Measurements from ENCODE around the gene C1orf50. TPM values are rescaled to one million over a fixed set of nuclear protein-coding genes. Genes with fewer than 3 reads are reported as not detected.
A peak's percentile ranks its signal among the peaks of the same experiment; 100 is the strongest.

Gene C1orf50
- total RNA-seq, 1 experiment from 2014 or later: 5.1 TPM

DNA sequence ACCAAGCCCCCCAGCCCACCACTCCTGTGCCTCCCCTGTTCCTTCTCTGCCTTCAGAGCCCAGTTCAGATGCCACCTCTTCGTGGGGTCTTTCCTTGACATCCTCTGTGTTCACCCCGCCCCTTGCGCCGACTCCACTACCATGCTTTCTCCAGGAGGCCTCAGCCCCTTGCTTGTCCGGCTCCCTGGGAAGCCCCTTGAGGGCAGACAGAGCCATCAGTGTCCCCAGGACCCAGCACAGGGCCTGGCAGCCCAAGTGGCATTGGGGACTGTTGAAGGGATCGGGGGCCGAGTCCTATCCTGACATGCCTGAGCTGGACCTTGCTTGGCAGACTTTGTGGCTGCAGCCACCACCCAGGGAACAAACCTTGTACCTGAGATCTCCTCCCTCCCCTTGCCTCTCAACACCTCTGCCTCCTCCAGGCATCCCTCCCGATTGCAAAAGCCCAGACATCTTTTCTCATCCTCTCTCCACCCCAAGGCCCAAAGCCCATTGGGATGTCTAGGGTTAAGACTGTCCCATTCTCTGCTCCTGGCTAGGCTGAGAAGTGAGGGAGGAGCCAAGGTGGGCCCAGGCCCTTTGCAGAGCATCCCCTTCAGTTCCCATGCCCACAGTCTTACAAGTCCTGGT is 30.4 kb upstream of the C1orf50 start:
- TF ChIP-seq JAZF1 (CRISPR knock-in tag; IDR thresholded peaks at IDR 0.05) (no peak), CTCF (IDR thresholded peaks at IDR 0.05) (no peak), TEAD1 (CRISPR knock-in tag; IDR thresholded peaks at IDR 0.05) (no peak), SOX15 (CRISPR knock-in tag; IDR thresholded peaks at IDR 0.05) (no peak)
- DNase-seq (ENCODE audit: low spot score) (no peak), ATAC-seq (no peak)
- Mint-ChIP-seq H3K36me3 (no peaks in the 10 kb centered on the region), H3K4me1 (peaks cover 34% of the 10 kb centered on the region), H3K27me3 (ENCODE audit: low read depth) (no peaks in the 10 kb centered on the region), H3K4me3 (no peak overlapping the region), H3K9me3 (no peaks in the 10 kb centered on the region), H3K27ac (peak overlapping the region; percentile 15; the same call in 1 of the 2 replicates)
- CTCF ChIA-PET: interaction anchor here (0.8 to 2.5 kb wide), 10 partner anchors 10 to 159 kb away, joined by 3 to 13 read pairs (median 3); partner anchors contain the start of genes PPIH and ZNF691
- POLR2A ChIA-PET: no interaction called here

- CTCF ChIA-PET: interaction anchor here (1.2 to 2.5 kb wide), 4 partner anchors 10 to 159 kb away, joined by 3 to 13 read pairs (median 6); no protein-coding TSS in a partner anchor
- H3K27ac Mint-ChIP-seq: peak overlapping the region; percentile 17; the same call in 1 of the 2 replicates
- POLR2A ChIA-PET: no interaction called here
- TF ChIP-seq TP53 (CRISPR knock-in tag; IDR thresholded peaks at IDR 0.05) (no peak), RELA (CRISPR knock-in tag; IDR thresholded peaks at IDR 0.05; ENCODE audit: borderline replicate concordance) (no peak), AR (CRISPR knock-in tag; IDR thresholded peaks at IDR 0.05) (no peak), STAT6 (CRISPR knock-in tag; conservative IDR thresholded peaks at IDR 0.05; ENCODE audit: low read depth) (no peak), GTF2I (CRISPR knock-in tag; conservative IDR thresholded peaks at IDR 0.05) (no peak), FOXP4 (CRISPR knock-in tag; IDR thresholded peaks at IDR 0.05) (no peak), SOX15 (CRISPR knock-in tag; IDR thresholded peaks at IDR 0.05) (no peak), USF1 (CRISPR knock-in tag; IDR thresholded peaks at IDR 0.05) (no peak), ATF3 (CRISPR knock-in tag; conservative IDR thresholded peaks at IDR 0.05) (no peak), MXD4 (CRISPR knock-in tag; IDR thresholded peaks at IDR 0.05; ENCODE audit: borderline replicate concordance) (no peak), TEAD1 (CRISPR knock-in tag; IDR thresholded peaks at IDR 0.05) (no peak)
- TF ChIP-seq, protein P1, sequence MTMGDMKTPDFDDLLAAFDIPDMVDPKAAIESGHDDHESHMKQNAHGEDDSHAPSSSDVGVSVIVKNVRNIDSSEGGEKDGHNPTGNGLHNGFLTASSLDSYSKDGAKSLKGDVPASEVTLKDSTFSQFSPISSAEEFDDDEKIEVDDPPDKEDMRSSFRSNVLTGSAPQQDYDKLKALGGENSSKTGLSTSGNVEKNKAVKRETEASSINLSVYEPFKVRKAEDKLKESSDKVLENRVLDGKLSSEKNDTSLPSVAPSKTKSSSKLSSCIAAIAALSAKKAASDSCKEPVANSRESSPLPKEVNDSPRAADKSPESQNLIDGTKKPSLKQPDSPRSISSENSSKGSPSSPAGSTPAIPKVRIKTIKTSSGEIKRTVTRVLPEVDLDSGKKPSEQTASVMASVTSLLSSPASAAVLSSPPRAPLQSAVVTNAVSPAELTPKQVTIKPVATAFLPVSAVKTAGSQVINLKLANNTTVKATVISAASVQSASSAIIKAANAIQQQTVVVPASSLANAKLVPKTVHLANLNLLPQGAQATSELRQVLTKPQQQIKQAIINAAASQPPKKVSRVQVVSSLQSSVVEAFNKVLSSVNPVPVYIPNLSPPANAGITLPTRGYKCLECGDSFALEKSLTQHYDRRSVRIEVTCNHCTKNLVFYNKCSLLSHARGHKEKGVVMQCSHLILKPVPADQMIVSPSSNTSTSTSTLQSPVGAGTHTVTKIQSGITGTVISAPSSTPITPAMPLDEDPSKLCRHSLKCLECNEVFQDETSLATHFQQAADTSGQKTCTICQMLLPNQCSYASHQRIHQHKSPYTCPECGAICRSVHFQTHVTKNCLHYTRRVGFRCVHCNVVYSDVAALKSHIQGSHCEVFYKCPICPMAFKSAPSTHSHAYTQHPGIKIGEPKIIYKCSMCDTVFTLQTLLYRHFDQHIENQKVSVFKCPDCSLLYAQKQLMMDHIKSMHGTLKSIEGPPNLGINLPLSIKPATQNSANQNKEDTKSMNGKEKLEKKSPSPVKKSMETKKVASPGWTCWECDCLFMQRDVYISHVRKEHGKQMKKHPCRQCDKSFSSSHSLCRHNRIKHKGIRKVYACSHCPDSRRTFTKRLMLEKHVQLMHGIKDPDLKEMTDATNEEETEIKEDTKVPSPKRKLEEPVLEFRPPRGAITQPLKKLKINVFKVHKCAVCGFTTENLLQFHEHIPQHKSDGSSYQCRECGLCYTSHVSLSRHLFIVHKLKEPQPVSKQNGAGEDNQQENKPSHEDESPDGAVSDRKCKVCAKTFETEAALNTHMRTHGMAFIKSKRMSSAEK (CRISPR knock-in tag; IDR thresholded peaks at IDR 0.05; ENCODE audit: borderline replicate concordance): no peak
Measured at GRCh38 chr1:42737257-42737656, 29.8 kb upstream of the C1orf50 start.

More at GRCh38 chr1:42737257-42737656, 29.8 kb upstream of the C1orf50 start:
- peaks cover 40% of the 10 kb centered on the region for H3K4me1 Mint-ChIP-seq
- DNase-seq (ENCODE audit: low spot score) (no peak), ATAC-seq (no peak)
- H3K27me3 Mint-ChIP-seq (ENCODE audit: low read depth): no peaks in the 10 kb centered on the region
- H3K9me3 Mint-ChIP-seq: no peaks in the 10 kb centered on the region
- H3K4me3 Mint-ChIP-seq: no peak overlapping the region
- no peaks in the 10 kb centered on the region for H3K36me3 Mint-ChIP-seq
